IPS-20b (cell line): ENCODE results near the gene DEFB126.

ENCODE experiments used
- H3K27ac ChIP-seq: one replicate; pipeline ENCODE4 v1.5.1; 2013; ENCODE audit warnings: low read length
- H3K27me3 ChIP-seq: 2 replicates; pipeline ENCODE4 v1.6.1; 2013; ENCODE audit warnings: mild to moderate bottlenecking, low read length, inconsistent platforms; ENCODE audit not compliant: insufficient read depth
- H3K36me3 ChIP-seq: 2 replicates; pipeline ENCODE4 v1.6.1; 2013; ENCODE audit warnings: low read depth, mild to moderate bottlenecking, inconsistent platforms, low read length, moderate library complexity; ENCODE audit not compliant: insufficient read depth
- H3K4me1 ChIP-seq: 2 replicates; pipeline ENCODE4 v1.6.1; 2013; ENCODE audit warnings: mild to moderate bottlenecking, control low read depth, inconsistent platforms, low read length, moderate library complexity; ENCODE audit not compliant: insufficient read depth
- H3K4me3 ChIP-seq: 2 replicates; pipeline ENCODE4 v1.5.1; 2013; ENCODE audit warnings: mild to moderate bottlenecking, low read length, inconsistent platforms
- H3K9ac ChIP-seq: 2 replicates; pipeline ENCODE4 v1.6.1; 2013; ENCODE audit warnings: low read depth, mild to moderate bottlenecking, inconsistent platforms, low read length, moderate library complexity
- H3K9me3 ChIP-seq: 2 replicates; pipeline ENCODE4 v1.6.1; 2013; ENCODE audit warnings: mild to moderate bottlenecking, low read depth, low read length, inconsistent platforms; ENCODE audit not compliant: insufficient read depth

The DEFB126 gene

DNA sequence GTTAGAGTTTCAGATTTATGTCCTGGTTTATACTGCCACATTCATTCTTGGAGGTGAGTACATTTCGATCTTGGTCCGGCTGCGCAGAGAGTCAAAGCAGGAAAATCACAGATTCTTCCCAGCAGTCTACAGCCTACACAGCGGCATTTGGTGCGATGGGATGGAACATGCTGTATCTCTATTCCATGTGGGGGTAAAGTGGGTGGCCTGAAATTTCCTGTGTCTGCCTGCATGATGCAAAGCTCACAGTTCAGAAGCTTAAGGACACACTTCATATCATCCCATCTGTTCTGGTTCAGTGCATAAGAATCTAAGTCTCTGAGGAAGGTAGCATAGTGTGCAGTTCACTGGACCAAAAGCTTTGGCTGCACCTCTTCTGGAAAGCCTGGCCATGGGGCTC, 14.8 kb downstream of the DEFB126 start, which contains the start of gene DEFB127:
DEFB127 (plus strand) TSS at position 301 of the 400 bp plus-strand sequence; CDS start at position 392, 91 bp downstream.
- no peaks in the 10 kb centered on the region for H3K4me1 ChIP-seq
- no peaks in the 10 kb centered on the region for H3K9me3 ChIP-seq

DNA sequence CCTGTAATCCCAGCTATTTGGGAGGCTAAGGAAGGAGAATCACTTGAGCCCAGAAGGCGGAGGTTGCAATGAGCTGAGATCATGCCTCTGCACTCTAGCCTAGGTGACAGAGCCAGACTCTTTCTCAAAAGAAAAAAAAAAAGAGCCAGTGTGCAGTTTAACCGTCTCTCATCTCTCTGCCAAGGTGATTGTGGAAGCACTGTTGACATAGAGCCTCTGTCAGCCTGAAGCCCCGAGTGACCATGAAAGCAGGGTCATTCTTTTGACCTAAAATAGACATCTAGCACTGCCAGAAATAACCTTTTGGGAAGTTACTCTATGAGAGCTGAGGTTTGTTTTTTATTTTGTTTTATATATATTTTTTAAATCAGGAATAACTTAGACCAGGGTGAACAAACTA, 22.2 kb downstream of the DEFB126 start:
- H3K9ac ChIP-seq: no peak overlapping the region
- no peaks in the 10 kb centered on the region for H3K27me3 ChIP-seq
- H3K27ac ChIP-seq: no peak overlapping the region
- no peaks in the 10 kb centered on the region for H3K9me3 ChIP-seq
- H3K36me3 ChIP-seq: no peaks in the 10 kb centered on the region
- no peak overlapping the region for H3K4me3 ChIP-seq
- no peaks in the 10 kb centered on the region for H3K4me1 ChIP-seq

More for the DNA sequence above, 14.8 kb downstream of the DEFB126 start, which contains the start of gene DEFB127:
- H3K27me3 ChIP-seq: no peaks in the 10 kb centered on the region; the same call in 1 of the 2 replicates
- H3K4me3 ChIP-seq: no peak within 1 kb of the TSS
- no peaks in the 10 kb centered on the region for H3K36me3 ChIP-seq
- no peak within 1 kb of the TSS for H3K27ac ChIP-seq
- no peak within 1 kb of the TSS for H3K9ac ChIP-seq

DNA sequence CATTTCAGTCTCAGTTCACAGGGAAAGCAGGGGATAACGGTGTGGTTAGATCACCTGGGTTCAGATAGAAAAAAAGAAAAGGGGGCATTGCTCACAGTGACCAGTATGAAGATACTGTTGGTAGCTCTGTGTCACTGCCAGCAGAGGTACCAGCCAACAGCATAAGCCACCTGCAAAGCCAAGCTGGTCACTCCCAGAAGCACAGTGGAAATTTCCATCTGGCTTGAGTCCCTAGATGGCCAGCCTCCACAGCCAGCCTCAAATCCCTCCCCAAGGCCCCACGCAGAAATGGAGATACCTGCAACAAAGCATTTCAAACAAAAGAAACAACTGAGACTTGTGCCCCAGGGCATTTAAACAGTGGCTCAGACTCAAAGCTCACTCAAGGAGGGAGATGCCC, 26.5 kb downstream of the DEFB126 start:
- no peaks in the 10 kb centered on the region for H3K36me3 ChIP-seq
- H3K4me3 ChIP-seq: no peak overlapping the region
- H3K27ac ChIP-seq: no peak overlapping the region
- no peaks in the 10 kb centered on the region for H3K9me3 ChIP-seq
- no peaks in the 10 kb centered on the region for H3K27me3 ChIP-seq
- H3K9ac ChIP-seq: no peak overlapping the region
- no peaks in the 10 kb centered on the region for H3K4me1 ChIP-seq

DNA sequence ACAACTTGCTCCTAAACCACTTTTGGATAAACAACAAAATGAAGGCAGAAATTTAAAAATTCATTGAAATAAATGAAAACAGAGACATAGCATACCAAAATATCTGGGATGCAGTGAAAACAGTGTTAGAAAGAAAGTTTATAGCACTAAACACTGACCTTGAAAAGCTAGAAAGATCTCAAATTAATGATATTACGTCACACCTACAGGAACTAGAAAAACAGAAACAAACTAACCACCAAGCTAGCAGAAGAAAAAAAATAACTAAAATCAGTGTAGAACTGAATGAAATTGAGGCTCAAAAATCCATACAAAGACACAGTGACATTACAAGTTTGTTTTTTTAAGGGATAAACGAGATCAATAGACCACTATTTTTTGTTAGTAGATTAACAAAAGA, 41.9 kb downstream of the DEFB126 start:
- Histone ChIP-seq H3K36me3 (no peaks in the 10 kb centered on the region), H3K27ac (no peak overlapping the region), H3K4me3 (no peak overlapping the region), H3K27me3 (no peaks in the 10 kb centered on the region), H3K9ac (no peak overlapping the region), H3K4me1 (no peaks in the 10 kb centered on the region), H3K9me3 (0 out of 2 replicates have a peak, but pooled peaks cover 2% of the 10 kb centered on the region)

DNA sequence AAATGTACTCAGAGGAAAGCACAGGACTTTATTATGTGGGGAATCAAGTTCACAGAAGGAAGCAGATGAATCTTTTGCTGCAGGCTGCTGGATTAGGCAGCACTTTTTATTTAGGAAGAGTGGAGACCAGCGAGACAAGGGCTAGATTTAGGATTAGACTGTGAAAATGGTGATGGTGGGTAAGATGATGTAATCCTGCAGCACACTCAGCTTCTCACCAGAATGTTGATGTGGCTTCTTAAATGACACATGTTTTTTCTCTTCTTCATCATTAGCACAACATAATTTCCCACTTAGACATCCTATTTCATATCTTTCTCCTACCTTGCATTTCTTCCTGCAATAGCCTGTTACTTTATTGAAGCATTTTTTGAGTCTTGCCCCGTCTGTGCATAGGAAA, 45.3 kb downstream of the DEFB126 start:
- Histone ChIP-seq H3K9me3 (0 out of 2 replicates have a peak, but pooled peaks cover 2% of the 10 kb centered on the region), H3K4me3 (no peak overlapping the region), H3K9ac (no peak overlapping the region), H3K36me3 (no peaks in the 10 kb centered on the region), H3K27me3 (no peaks in the 10 kb centered on the region), H3K27ac (no peak overlapping the region), H3K4me1 (no peaks in the 10 kb centered on the region)

DNA sequence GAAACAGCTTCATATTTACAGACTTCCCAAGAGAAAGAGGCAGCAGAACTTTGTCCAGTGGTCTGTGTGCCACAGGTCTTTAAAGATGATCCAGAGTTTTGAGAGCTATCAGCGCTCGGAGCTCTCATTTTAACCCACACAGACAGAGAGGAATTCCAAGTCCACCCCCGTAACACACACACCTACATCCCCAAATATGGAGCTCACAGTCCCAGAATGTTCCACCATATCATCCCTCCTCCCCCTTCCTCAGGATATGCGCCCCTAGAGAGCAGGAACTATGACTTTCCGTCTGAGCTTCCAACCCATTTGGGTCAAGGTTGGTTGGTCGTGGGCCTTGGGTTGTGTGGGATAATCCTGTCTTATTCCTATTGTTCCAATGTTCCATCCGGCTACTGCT, 47.2 kb downstream of the DEFB126 start, which contains the start of gene DEFB128:
DEFB128 (minus strand) TSS at position 101 of the 400 bp plus-strand sequence; CDS start at position 13, 88 bp downstream.
- no peak within 1 kb of the TSS for H3K27ac ChIP-seq
- H3K4me1 ChIP-seq: no peaks in the 10 kb centered on the region
- H3K36me3 ChIP-seq: no peaks in the 10 kb centered on the region
- no peak within 1 kb of the TSS for H3K4me3 ChIP-seq
- H3K9me3 ChIP-seq: no peaks in the 10 kb centered on the region
- no peak within 1 kb of the TSS for H3K9ac ChIP-seq
- H3K27me3 ChIP-seq: no peaks in the 10 kb centered on the region
